Liver (tissue), 3 donors: ENCODE results near the gene CHRM5.

Experiments
- EGR1 ChIP-seq, 2 donors: IDR thresholded peaks; 2 replicates each; pipeline ENCODE4 v1.6.1; 2016 to 2018; ENCODE audit warnings: antibody characterized with exemption in 2 of 2, low read depth in 2 of 2
- GABPA ChIP-seq, 2 donors: IDR thresholded peaks in 1 of 2; conservative IDR thresholded peaks in 1 of 2; 2 replicates each; pipeline ENCODE4 v1.6.1; 2016; ENCODE audit warnings: antibody characterized with exemption in 2 of 2, mild to moderate bottlenecking in 1 of 2, moderate library complexity in 1 of 2
- HNF4G ChIP-seq: IDR thresholded peaks from 2 replicates; pipeline ENCODE4 v1.6.1; 2016; ENCODE audit warnings: antibody characterized with exemption
- JUND ChIP-seq, 2 donors: IDR thresholded peaks; 2 replicates each; pipeline ENCODE4 v1.6.1; 2016; ENCODE audit warnings: antibody characterized with exemption in 2 of 2
- RAD21 ChIP-seq, 2 donors: IDR thresholded peaks; 2 replicates each; pipeline ENCODE4 v1.6.1; 2016; ENCODE audit warnings: antibody characterized with exemption in 2 of 2, mild to moderate bottlenecking in 2 of 2
- RXRA ChIP-seq, 2 donors: IDR thresholded peaks; 2 replicates each; pipeline ENCODE4 v1.6.1; 2017 to 2018; ENCODE audit warnings: antibody characterized with exemption in 2 of 2, mild to moderate bottlenecking in 1 of 2
- SP1 ChIP-seq: IDR thresholded peaks from 2 replicates; pipeline ENCODE4 v1.6.1; 2018; ENCODE audit warnings: antibody characterized with exemption, mild to moderate bottlenecking
- TAF1 ChIP-seq: conservative IDR thresholded peaks from 2 replicates; pipeline ENCODE4 v1.6.1; 2016; ENCODE audit warnings: antibody characterized with exemption, mild to moderate bottlenecking
- YY1 ChIP-seq: IDR thresholded peaks from 2 replicates; pipeline ENCODE4 v1.6.1; 2016; ENCODE audit warnings: antibody characterized with exemption, mild to moderate bottlenecking
- TF ChIP-seq, protein P1 (sequence below): fragments of 150-350 bp; IDR thresholded peaks from 2 replicates; pipeline ENCODE4 v1.5.1; 2017; ENCODE audit warnings: improper control_type of control experiment, low read depth, low read length; ENCODE audit not compliant: missing input control
- TF ChIP-seq, protein P2 (sequence below): IDR thresholded peaks from 2 replicates; pipeline ENCODE4 v1.6.1; 2016; ENCODE audit warnings: antibody characterized with exemption
- TF ChIP-seq, protein P3 (sequence below): IDR thresholded peaks from 2 replicates; pipeline ENCODE4 v1.6.1; 2016; ENCODE audit warnings: antibody characterized with exemption
- donor health status: healthy.
- donor health status: healthy.

DNA sequence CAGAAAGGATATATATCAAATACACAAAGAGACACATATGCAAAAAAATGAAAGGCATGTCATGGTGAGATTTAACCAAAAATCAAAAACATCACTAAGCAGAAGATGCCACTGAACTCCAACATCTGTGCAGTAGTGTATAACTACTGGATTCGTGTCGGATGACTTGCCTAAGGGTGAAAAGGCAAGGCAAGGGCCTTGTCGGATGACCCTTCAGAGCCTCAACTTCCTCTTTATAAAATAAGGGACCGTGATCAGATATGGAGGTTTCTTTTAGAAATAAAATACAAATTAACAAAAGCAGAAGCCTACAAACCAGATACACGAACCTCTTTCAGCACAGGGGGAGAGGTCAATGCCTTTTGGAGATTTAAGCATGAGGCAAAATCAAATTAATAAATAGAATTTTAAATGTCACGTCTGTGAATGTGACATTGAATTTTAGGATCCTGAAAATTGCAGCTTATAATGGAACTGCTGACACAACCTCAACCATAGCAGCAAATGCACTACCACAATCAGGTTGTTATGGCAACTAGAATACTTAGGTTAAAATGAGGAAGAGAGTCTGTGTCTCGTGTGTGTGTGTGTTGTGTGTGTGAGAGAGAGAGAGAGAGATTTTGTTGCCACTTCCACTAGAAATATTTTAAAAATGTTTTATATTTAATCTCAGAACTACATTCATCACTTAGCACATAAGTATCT lies 8.3 kb upstream of the CHRM5 start:
- TF ChIP-seq, protein P1, sequence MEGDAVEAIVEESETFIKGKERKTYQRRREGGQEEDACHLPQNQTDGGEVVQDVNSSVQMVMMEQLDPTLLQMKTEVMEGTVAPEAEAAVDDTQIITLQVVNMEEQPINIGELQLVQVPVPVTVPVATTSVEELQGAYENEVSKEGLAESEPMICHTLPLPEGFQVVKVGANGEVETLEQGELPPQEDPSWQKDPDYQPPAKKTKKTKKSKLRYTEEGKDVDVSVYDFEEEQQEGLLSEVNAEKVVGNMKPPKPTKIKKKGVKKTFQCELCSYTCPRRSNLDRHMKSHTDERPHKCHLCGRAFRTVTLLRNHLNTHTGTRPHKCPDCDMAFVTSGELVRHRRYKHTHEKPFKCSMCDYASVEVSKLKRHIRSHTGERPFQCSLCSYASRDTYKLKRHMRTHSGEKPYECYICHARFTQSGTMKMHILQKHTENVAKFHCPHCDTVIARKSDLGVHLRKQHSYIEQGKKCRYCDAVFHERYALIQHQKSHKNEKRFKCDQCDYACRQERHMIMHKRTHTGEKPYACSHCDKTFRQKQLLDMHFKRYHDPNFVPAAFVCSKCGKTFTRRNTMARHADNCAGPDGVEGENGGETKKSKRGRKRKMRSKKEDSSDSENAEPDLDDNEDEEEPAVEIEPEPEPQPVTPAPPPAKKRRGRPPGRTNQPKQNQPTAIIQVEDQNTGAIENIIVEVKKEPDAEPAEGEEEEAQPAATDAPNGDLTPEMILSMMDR: no peak
- TF ChIP-seq, protein P2, sequence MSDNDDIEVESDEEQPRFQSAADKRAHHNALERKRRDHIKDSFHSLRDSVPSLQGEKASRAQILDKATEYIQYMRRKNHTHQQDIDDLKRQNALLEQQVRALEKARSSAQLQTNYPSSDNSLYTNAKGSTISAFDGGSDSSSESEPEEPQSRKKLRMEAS: no peak
- TF ChIP-seq SP1 (no peak), GABPA (IDR thresholded peaks at IDR 0.05 in 1 of 2, conservative IDR thresholded peaks at IDR 0.05 in 1 of 2) (no peak), YY1 (no peak), EGR1 (IDR thresholded peaks at IDR 0.05; ENCODE audit: low read depth in 2 of 2) (no peak), RAD21 (IDR thresholded peaks at IDR 0.05) (no peak), RXRA (IDR thresholded peaks at IDR 0.05) (no peak), TAF1 (no peak), JUND (IDR thresholded peaks at IDR 0.05) (no peak), HNF4G (no peak)
- TF ChIP-seq, protein P3, sequence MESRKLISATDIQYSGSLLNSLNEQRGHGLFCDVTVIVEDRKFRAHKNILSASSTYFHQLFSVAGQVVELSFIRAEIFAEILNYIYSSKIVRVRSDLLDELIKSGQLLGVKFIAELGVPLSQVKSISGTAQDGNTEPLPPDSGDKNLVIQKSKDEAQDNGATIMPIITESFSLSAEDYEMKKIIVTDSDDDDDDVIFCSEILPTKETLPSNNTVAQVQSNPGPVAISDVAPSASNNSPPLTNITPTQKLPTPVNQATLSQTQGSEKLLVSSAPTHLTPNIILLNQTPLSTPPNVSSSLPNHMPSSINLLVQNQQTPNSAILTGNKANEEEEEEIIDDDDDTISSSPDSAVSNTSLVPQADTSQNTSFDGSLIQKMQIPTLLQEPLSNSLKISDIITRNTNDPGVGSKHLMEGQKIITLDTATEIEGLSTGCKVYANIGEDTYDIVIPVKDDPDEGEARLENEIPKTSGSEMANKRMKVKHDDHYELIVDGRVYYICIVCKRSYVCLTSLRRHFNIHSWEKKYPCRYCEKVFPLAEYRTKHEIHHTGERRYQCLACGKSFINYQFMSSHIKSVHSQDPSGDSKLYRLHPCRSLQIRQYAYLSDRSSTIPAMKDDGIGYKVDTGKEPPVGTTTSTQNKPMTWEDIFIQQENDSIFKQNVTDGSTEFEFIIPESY: no peak
